ACC112 (cell line): ENCODE results near the gene UNC5CL.

Experiments used
- H2AFZ ChIP-seq: fragments of 200-600 bp; sonication (generic); one replicate; pipeline ENCODE4 v1.6.0; 2017; ENCODE audit warnings: antibody characterized with exemption, low read length; ENCODE audit not compliant: unreplicated experiment
- H3K27ac ChIP-seq: fragments of 200-600 bp; sonication (generic); 2 replicates; pipeline ENCODE4 v1.5.1; 2014; ENCODE audit warnings: low read depth, mild to moderate bottlenecking, antibody characterized with exemption, low read length, moderate library complexity
- H3K27me3 ChIP-seq: fragments of 200-600 bp; sonication (generic); 2 replicates; pipeline ENCODE4 v1.6.1; 2014; ENCODE audit warnings: mild to moderate bottlenecking, antibody characterized with exemption, low read length, moderate library complexity, mixed read lengths; ENCODE audit not compliant: insufficient read depth
- H3K36me3 ChIP-seq: fragments of 200-600 bp; sonication (generic); 2 replicates; pipeline ENCODE4 v1.6.1; 2016; ENCODE audit warnings: mild to moderate bottlenecking, antibody characterized with exemption, low read length, moderate library complexity, mixed read lengths; ENCODE audit not compliant: insufficient read depth
- H3K4me1 ChIP-seq: fragments of 200-600 bp; sonication (generic); one replicate; pipeline ENCODE4 v1.6.1; 2016; ENCODE audit warnings: low read length, mixed read lengths; ENCODE audit not compliant: insufficient read depth, unreplicated experiment, control insufficient read depth
- H3K4me3 ChIP-seq: fragments of 200-600 bp; sonication (generic); 2 replicates; pipeline ENCODE4 v1.5.1; 2014; ENCODE audit warnings: mild to moderate bottlenecking, low read depth, low read length
- H3K79me2 ChIP-seq: fragments of 200-600 bp; sonication (generic); one replicate; pipeline ENCODE4 v1.6.0; 2016; ENCODE audit warnings: low read length; ENCODE audit not compliant: control insufficient read depth, unreplicated experiment, insufficient read depth

The UNC5CL gene

DNA sequence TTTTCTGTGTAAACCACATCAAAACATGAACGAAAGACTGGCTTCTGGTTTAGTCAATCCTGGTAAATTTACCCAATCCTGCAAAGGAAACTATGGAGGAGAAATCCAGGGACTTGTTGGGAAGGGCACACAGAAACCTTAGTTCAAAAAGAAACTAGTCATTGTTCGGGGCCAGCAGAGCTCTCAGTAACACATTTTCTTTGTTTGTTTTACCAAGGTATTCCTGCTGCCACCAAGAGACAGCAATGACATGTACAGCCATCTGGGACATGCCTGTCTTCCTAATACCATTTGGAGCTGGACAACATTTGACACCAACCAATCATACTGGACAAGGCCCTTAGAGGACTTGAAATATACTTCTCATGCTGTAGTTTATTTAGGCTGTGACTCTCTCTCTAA lies 24.9 kb upstream of the UNC5CL start:
- no peak overlapping the region for H2AFZ ChIP-seq
- peaks cover 5% of the 10 kb centered on the region for H3K4me1 ChIP-seq
- H3K4me3 ChIP-seq = no peak overlapping the region
- no peaks in the 10 kb centered on the region for H3K27me3 ChIP-seq
- H3K36me3 ChIP-seq = 0 out of 2 replicates have a peak, but pooled peaks cover 4% of the 10 kb centered on the region
- no peaks in the 10 kb centered on the region for H3K79me2 ChIP-seq
- H3K27ac ChIP-seq = no peak overlapping the region

GRCh38 chr6:41062056-41062455 lies 23.0 kb upstream of the UNC5CL start:
- H3K4me3 ChIP-seq = no peak overlapping the region
- H3K36me3 ChIP-seq = no peaks in the 10 kb centered on the region
- H3K4me1 ChIP-seq = peaks cover 5% of the 10 kb centered on the region
- H3K27ac ChIP-seq = no peak overlapping the region
- H3K79me2 ChIP-seq = no peaks in the 10 kb centered on the region
- no peak overlapping the region for H2AFZ ChIP-seq
- H3K27me3 ChIP-seq = no peaks in the 10 kb centered on the region

- Histone ChIP-seq H3K27ac (no peak overlapping the region), H2AFZ (no peak overlapping the region), H3K4me3 (no peak overlapping the region), H3K79me2 (no peaks in the 10 kb centered on the region), H3K27me3 (no peaks in the 10 kb centered on the region), H3K36me3 (no peaks in the 10 kb centered on the region), H3K4me1 (peaks cover 5% of the 10 kb centered on the region)
These were observed 22.2 kb upstream of the UNC5CL start for GRCh38 chr6:41061196-41061726.

GRCh38 chr6:41059556-41059955 lies 20.5 kb upstream of the UNC5CL start:
- H3K36me3 ChIP-seq = no peaks in the 10 kb centered on the region
- H3K27ac ChIP-seq = no peak overlapping the region
- peaks cover 5% of the 10 kb centered on the region for H3K4me1 ChIP-seq
- 0 out of 2 replicates have a peak, but pooled peaks cover 4% of the 10 kb centered on the region for H3K27me3 ChIP-seq
- no peaks in the 10 kb centered on the region for H3K79me2 ChIP-seq
- H2AFZ ChIP-seq = no peak overlapping the region
- H3K4me3 ChIP-seq = no peak overlapping the region

DNA sequence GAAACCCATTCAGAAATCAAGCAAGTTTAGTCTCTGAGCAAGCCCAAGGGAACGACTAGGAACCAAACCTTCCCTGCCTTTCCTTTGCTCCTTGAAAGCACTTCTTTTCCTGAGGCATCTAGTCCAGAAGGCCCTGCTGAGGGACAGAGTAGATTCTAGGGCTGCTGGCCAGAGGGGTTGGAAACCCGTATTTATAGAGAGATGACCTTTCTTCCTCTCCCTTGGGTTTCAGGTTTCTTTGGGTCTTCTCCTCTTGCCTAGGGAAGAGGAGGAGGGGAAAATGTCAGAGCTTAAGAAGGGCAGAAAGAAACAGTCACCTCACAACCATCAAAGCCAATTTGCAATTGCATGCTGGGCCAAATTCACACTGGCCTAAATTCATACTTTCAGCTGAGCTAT lies 19.8 kb upstream of the UNC5CL start:
- Histone ChIP-seq H3K4me3 (no peak overlapping the region), H3K27ac (no peak overlapping the region), H2AFZ (no peak overlapping the region), H3K27me3 (0 out of 2 replicates have a peak, but pooled peaks cover 4% of the 10 kb centered on the region), H3K36me3 (no peaks in the 10 kb centered on the region), H3K79me2 (no peaks in the 10 kb centered on the region), H3K4me1 (peaks cover 5% of the 10 kb centered on the region)

- 0 out of 2 replicates have a peak, but pooled peaks cover 4% of the 10 kb centered on the region for H3K27me3 ChIP-seq
- H2AFZ ChIP-seq = no peak overlapping the region
- H3K36me3 ChIP-seq = no peaks in the 10 kb centered on the region
- peaks cover 5% of the 10 kb centered on the region for H3K4me1 ChIP-seq
- H3K27ac ChIP-seq = no peak overlapping the region
- H3K79me2 ChIP-seq = no peaks in the 10 kb centered on the region
- no peak overlapping the region for H3K4me3 ChIP-seq
These were observed 17.9 kb upstream of the UNC5CL start for GRCh38 chr6:41056768-41057490.

DNA sequence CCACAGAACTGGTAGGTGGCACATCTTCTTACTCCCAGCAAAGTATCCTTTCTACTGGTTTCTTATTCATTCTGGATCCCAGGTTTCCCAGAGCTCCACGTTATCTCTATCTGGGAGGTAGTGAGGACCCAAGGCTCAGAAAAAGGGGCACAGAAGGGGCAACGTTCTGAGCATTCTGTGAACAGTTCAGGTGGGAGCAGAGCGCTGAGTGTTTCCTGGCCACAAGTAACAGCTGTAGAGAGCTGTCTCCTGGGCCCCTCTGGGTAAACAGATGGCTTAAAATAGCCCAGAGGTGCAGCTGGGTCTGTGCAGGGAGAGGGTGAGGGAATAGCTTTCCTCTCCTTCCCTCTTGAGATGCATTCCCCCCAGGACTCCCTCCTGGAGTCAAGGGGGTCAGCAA lies 16.1 kb upstream of the UNC5CL start:
- Histone ChIP-seq H3K4me1 (peaks cover 5% of the 10 kb centered on the region), H3K79me2 (no peaks in the 10 kb centered on the region), H3K27me3 (0 out of 2 replicates have a peak, but pooled peaks cover 4% of the 10 kb centered on the region), H3K27ac (no peak overlapping the region), H3K4me3 (no peak overlapping the region), H3K36me3 (no peaks in the 10 kb centered on the region), H2AFZ (no peak overlapping the region)

DNA sequence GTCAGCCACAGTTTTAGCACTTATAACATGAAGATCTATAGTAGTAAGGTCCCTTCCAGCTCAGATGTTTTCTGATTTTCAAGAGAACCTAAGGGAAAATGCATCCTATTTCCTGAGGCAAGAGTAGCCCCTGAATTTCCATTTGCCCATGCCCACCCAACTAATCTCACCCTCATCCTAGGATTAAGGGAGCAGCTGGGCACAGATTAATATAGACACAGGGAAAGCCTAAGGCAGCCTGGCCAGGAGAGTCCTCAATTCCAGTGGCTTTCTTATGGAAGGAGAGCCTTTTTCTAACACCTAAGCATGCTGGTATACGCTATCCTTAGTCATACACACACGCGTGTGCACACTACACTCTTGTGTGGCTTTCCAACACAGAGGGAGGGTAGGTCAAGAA lies 15.5 kb upstream of the UNC5CL start:
- no peak overlapping the region for H2AFZ ChIP-seq
- no peak overlapping the region for H3K4me3 ChIP-seq

GRCh38 chr6:41053041-41053440 lies 14.0 kb upstream of the UNC5CL start, which contains the start of gene APOBEC2:
Gene APOBEC2 (plus strand): TSS chr6:41053202. CDS start chr6:41053348, 146 bp downstream.
- Histone ChIP-seq H2AFZ (no peak within 1 kb of the TSS), H3K4me1 (no peaks in the 10 kb centered on the region), H3K4me3 (no peak within 1 kb of the TSS), H3K27ac (no peak within 1 kb of the TSS), H3K36me3 (no peaks in the 10 kb centered on the region), H3K27me3 (0 out of 2 replicates have a peak, but pooled peaks cover 4% of the 10 kb centered on the region), H3K79me2 (no peaks in the 10 kb centered on the region)

More for the DNA sequence above, 15.5 kb upstream of the UNC5CL start:
- Histone ChIP-seq H3K27ac (no peak overlapping the region), H3K4me1 (peaks cover 3% of the 10 kb centered on the region), H3K79me2 (no peaks in the 10 kb centered on the region), H3K36me3 (no peaks in the 10 kb centered on the region), H3K27me3 (0 out of 2 replicates have a peak, but pooled peaks cover 4% of the 10 kb centered on the region)

GRCh38 chr6:41051873-41052272 lies 12.9 kb upstream of the UNC5CL start:
- no peaks in the 10 kb centered on the region for H3K79me2 ChIP-seq
- no peaks in the 10 kb centered on the region for H3K36me3 ChIP-seq
- no peak overlapping the region for H2AFZ ChIP-seq
- no peak overlapping the region for H3K27ac ChIP-seq
- H3K27me3 ChIP-seq = peaks cover 9% of the 10 kb centered on the region
- no peak overlapping the region for H3K4me3 ChIP-seq
- H3K4me1 ChIP-seq = no peaks in the 10 kb centered on the region

DNA sequence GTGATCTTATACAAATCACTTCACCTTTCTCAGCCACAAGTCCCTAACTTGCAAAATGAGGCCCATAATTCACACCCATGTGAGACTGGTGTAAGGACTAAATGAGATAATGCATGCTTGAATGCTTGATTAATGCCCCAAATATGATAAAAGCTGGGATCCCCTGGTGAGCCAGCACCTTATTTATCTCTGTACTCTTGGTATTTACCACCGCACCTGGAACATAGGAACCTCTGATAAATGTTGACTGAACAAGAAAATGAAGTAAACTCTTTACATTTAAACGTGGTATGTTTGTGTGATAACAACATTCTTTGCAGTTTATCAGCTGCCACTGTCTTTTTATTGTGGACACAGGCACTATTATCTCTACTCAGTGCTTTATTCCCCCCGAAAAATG lies 11.5 kb upstream of the UNC5CL start:
- Histone ChIP-seq H3K27me3 (peaks cover 22% of the 10 kb centered on the region), H3K79me2 (no peaks in the 10 kb centered on the region), H3K36me3 (no peaks in the 10 kb centered on the region), H3K4me1 (no peaks in the 10 kb centered on the region), H3K4me3 (no peak overlapping the region), H3K27ac (no peak overlapping the region), H2AFZ (no peak overlapping the region)
